Stimulated activated CD8-positive, alpha-beta memory T cell treated with anti-CD3 and anti-CD28 coated beads, Interleukin-12 subunit alpha, Interleukin-12 subunit beta, amount 100 ng/mL, for 1 hour (primary cell): ENCODE measurements around the gene EEF1B2.
A peak's percentile ranks its signal among the peaks of the same experiment; 100 is the strongest.
"Not testable (repeated sequence)": the region's sequence is repeated elsewhere in the genome, so short reads cannot be mapped to it uniquely, and the experiment has no call there.

Experiments
- DNase-seq: peaks from one replicate; pipeline ENCODE4 v3.0.0-alpha.2; 2020; ENCODE audit warnings: low read depth

The EEF1B2 gene

DNA sequence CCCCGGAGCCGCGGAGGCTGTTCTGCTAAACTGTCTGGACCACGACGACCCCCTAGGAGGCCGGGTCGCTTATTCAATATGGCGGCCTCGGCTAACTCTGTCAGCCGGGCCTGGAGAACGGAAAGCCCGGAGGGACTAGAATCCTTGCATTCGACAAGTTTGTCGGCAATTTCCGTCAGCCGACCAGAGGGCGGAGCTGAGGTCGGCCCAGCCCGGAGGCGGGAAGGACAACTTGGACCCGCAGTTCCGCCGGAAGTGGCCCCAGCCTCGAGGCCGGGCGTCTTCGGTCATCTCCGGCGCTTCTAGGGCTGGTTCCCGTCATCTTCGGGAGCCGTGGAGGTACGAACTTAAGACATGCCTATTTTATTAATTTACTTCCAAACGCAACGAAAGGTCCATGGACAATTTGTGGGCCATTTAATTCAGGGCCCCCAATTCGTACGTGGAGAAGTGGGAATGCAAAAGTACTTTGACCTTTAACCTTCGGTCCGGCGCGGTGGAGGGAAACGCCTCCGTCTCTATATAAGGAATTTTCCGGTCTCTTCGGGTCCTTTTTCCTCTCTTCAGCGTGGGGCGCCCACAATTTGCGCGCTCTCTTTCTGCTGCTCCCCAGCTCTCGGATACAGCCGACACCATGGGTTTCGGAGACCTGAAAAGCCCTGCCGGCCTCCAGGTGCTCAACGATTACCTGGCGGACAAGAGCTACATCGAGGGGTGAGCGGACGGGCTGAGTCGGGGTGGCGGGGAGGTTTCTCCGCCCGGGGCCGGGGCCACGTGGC, at the start of gene EEF1B2, which contains the start of gene NDUFS1:
TSS of gene EEF1B2 (plus strand) at position 550 of the 779 bp plus-strand sequence. CDS start at position 635, 85 bp downstream.
TSS of gene NDUFS1 (minus strand) at position 99 of the 779 bp plus-strand sequence. CDS start 5,766 bp downstream, outside the sequence.
- DNase-seq: peak; percentile 94

DNA sequence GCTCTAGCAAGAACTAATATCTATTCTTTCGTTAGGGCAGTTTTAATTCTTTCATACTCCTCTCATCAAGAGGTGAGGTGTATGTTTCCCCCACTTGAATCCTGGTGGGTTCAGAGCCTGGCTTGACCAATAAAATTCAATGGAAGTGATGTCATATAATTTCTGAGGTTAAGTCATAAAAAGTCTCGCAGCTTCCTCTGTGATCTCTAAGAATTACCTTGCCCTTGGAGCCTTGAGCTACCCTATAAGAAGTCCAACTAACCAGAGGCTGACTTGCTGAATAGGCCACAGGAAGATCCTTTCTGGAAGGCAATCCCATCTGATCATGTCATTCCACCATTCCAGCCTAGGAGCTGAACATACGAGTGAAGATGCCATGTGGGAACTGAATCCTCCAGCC, 47.6 kb upstream of the EEF1B2 start:
- DNase-seq: no peak

GRCh38 chr2:206112846-206113547, 46.7 kb upstream of the EEF1B2 start:
- DNase-seq: no peak

DNA sequence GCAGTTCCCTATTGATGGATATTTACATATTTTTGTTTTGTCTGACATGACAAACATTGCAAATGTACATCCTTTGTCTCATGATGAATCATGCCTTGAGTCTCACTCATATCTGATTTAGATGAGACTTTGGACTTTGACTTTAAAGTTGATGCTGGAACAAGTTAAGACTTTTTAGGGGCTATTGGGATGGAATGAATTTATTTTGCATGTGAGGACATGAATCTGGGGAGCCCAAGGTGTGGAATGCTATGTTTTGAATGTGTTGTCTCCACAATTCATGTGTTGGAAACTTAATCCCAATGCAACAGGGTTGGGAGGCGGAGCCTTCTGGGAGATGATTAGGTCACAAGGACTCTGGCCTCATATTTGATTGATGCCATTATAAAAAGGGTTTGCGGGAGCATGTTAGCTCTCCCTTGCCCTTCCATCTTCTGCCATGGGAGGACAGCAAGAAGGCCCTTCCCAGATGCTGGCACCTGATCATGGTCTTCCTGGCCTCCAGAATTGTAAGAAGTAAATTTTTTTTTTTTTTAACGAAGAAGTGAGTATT, 44.6 kb upstream of the EEF1B2 start:
- no peak for DNase-seq

DNA sequence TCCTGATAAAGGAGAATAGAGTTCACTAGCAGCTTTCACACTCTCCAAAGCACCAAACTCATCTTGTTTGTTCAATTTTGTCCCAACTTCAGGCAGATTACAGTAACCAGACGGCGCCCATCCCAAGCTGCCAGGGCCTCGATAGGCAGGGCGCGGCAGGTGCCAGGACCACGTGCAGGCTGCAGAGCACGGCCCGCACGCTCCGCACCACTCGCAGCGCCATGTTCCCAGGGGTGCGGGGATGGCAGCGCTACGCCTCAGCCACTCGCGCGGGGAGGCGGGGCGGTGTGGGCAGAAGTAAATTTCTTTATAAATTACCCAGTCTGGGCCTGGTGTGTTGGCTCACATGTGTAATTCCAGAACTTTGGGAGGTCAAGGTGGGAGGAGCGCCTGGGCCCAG, 43.4 kb upstream of the EEF1B2 start:
- no peak for DNase-seq

DNA sequence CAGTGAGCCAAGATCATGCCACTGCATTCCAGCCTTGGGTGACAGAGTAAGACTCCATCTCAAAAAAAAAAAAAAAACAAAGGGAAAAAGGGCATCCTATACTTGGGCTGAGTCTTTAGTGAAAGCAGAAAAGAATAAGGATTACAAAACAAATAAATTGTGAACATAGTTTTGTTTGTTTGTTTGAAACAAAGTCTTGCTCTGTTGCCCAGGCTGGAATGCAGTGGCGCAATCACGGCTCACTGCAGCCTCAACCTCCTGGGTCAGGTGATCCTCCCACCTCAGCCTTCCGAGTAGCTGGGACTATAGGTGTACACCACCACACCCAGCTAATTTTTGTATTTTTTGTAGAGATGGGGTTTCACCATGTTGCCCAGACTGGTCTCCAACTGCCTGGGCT, 37.1 kb upstream of the EEF1B2 start:
- not testable (repeated sequence) for DNase-seq

- DNase-seq: no peak
Observed at GRCh38 chr2:206125901-206126300, 33.8 kb upstream of the EEF1B2 start.

DNA sequence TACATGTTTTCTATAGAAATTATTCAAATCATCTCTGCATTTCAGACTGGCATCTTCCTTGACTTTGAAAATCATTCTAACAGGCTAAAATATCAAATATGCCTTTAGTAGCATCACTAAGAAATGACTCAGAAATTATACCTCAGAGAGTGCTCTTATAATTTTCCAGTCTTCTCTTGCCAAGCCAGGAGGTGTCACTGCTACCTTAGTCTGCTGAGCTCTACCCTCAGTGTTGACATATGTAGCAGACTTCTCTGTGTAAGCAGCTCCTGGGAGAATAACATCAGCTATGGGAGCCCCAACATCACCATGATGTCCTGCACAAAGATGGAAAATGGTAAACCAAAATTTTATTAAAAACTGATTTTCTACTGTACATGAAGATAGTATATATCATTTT, 32.0 kb upstream of the EEF1B2 start:
- no peak for DNase-seq

- DNase-seq: no peak
Observed at GRCh38 chr2:206143451-206143850, 16.2 kb upstream of the EEF1B2 start.

DNA sequence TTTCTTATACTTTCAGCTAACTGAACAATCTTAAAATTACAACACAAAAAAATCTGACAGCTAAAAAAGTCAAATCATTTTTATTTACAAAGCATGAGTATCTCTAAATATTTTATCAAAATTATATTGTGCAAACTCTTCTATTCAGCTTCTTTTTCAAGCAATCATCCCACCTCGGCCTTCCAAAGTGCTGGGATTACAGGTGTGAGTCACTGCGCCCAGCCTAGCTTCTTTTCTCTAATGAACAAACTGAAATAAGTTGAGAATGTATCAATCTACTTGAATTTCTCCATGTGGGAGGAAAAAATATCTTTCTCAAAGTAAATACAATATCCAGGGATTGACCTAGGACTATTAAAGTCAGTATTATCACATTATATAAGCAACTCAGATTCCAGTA, 15.3 kb upstream of the EEF1B2 start:
- DNase-seq: no peak

- DNase-seq: no peak
Observed at GRCh38 chr2:206145665-206146064, 14.0 kb upstream of the EEF1B2 start.

GRCh38 chr2:206149330-206149729, 10.4 kb upstream of the EEF1B2 start:
- DNase-seq: no peak

DNA sequence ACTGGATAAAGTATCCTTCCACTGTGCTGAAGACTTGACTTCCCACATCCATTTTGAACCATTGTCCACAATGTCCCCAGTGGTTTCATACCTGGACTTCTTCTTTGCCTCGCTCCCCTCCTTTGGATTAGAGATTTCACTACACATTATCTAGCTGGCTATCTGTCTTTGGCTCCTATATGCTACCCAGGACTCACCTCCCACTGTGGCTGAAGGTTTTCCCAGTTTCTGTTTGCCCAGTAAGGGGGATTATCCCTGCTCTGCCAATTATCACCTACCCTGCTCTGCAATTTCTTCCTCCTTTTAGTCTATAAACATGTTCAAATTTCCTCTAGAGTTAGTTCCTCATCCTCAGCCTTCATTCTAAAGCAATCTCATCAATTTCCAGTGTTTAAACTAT, 9.5 kb upstream of the EEF1B2 start:
- no peak for DNase-seq

DNA sequence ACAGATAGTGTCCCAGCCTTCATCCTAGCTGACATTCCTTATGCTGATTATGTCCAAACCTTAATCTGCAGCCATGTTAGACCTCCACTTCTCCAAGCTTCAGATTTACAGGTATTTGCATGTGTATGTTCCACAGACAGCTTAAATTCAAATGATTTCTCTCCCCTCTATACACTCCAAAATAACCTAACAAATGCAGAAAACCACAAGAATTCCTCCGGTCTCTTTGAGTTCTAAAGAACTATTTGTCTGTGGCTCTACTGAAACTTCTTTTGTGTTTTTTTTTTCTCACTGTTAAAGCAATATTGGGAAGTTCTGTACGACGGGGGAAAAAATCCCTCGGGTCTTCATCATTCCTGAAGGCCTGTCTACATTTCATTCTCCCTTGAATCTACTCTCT, 9.1 kb upstream of the EEF1B2 start:
- DNase-seq: no peak

GRCh38 chr2:206154197-206154596, 5.5 kb upstream of the EEF1B2 start:
- DNase-seq: no peak

DNA sequence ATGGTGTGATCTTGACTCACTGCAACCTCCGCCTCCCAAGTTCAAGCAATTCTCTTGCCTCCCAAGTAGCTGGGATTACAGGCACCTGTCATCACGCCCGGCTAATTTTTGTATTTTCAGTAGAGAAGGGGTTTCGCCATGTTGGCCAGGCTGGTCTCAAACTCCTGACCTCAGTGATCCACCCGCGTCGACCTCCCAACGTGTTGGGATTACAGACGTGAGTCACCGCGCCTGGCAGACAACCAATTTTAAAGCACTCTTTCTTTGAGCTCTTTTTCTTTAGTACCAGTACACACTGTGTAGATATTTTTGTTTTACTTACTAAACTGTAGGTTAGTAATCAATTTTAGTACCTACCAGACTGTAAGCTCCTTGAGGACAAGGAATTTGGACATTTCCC, 2.7 kb upstream of the EEF1B2 start:
- not testable (repeated sequence) for DNase-seq

DNA sequence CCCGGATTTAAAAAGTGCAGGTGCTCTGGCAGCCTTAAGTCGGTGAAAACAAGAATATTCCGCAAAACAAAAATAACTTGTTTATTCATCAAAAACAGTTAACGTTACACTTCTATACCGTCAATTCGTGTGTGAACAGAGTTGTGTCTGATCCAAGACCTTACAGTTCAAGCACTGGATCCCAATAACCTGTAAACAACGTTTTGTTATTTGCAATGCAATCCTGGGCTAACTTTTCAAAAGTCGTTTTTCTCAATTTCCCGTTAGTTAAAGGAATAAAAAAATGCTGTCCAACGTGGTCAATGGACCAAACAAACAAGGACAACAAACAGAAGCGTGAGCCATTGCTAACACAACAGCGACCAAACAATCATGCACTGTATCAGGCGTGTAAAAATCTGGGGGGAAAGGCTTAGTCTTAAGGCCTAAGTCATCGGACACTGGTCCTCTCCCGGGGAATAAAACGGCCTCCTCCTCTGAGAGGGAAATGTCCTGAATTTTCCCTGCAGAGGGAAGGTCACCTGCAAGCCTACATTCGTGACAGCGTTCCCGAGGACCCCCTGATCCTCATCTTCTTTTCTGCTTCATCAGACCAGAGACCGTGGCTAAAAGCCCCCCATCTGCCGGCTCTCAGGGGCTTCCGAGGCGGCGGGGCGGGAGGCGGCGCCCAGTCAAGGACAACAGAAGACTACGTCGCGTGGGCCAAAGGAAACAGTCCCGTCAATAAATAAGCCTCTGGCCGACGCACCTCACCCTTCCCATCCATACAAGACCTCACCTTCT, 941 bp upstream of the EEF1B2 start:
- no peak for DNase-seq

DNA sequence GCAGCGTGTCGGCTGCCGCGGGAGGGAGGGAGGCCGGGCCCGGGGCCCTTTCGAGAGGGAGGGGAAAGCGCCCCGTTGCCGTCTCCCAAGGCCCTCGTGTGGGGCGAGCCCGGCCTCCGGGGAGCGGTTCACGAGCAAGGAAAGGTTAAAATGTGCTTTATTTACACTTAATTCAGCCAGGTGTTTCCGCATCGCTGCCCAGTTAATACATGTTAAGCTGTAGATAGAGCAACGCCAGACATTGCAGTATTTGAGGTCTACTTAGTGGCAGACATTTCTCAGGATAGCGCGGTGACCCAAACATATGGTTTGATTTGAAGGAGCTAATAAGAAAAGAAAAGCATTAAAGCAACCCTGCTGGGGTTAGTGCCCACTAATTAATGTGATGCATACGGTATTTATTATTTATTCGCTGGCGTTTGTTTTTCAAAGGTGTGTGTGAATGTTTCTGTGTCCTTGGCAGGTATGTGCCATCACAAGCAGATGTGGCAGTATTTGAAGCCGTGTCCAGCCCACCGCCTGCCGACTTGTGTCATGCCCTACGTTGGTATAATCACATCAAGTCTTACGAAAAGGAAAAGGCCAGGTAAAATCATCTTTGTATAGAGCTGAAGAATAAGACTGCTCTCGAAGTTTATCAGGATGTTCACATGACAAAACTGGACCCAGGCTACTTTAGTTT, 571 bp downstream of the EEF1B2 start:
- DNase-seq: no peak

- DNase-seq: no peak
Observed at GRCh38 chr2:206160807-206161179, 1.1 kb downstream of the EEF1B2 start.

DNA sequence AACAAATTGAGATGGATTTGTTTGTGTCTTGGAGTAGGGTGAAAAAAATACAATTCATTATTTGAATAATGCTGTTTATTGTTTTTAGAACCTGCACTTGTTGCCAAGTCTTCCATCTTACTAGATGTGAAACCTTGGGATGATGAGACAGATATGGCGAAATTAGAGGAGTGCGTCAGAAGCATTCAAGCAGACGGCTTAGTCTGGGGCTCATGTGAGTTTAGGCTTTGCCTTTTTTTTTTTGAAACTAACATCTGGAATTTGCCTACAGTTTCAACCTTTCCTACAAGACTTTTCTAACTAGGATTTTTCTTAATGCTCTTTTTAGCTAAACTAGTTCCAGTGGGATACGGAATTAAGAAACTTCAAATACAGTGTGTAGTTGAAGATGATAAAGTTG, 2.7 kb downstream of the EEF1B2 start:
- not testable (repeated sequence) for DNase-seq

DNA sequence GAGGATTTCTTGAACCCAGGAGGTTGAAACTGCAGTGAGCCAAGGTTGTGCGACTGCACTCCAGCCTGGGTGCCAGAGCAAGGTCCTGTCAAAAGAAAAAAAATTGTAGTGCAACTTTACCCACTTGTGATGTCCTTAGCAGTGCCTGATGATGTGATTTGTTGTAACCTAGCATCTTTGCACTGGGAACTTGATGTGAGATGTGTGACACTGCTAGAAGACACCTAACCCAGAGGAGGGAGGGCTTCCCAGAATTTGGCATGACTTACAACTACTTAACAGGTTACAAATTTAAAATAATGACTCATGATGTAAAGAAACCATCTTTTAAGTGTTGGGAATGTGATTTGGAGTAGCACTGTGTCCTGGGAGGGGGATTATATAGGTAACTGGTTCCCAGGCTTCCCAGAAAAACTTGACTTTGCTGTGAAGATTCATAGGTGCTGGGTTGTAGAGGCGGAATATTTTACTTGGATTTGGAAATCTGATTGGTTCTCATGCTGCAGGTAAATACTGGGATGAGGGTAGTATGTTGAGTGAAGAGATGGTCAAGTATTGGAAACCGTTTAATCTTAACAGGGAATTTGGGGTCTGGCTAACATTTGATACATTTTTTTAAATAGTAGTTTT, 3.7 kb downstream of the EEF1B2 start:
- DNase-seq: no peak
